CD14-positive monocyte (primary cell): ENCODE data around the gene GPR37L1. TPM values are rescaled to one million over a fixed set of nuclear protein-coding genes. Genes with fewer than 3 reads are reported as not detected.
"Not testable (repeated sequence)": the region's sequence is repeated elsewhere in the genome, so short reads cannot be mapped to it uniquely, and the experiment has no call there.

Source experiments
- DNase-seq, 3 donors: peaks; one replicate each; pipeline ENCODE4 v3.0.0-alpha.2; 2011 to 2022
- H2AFZ ChIP-seq: 2 replicates; pipeline ENCODE4 v1.6.0; 2012; ENCODE audit warnings: mild to moderate bottlenecking, low read depth, low read length, inconsistent platforms; ENCODE audit not compliant: insufficient read depth, poor library complexity, severe bottlenecking
- H3K27ac ChIP-seq, 2 donors: 1 replicate in 1 of 2; 2 replicates in 1 of 2; pipeline ENCODE4 v1.5.1; 2012 to 2013; ENCODE audit warnings: low read length in 2 of 2, control low read depth in 1 of 2, inconsistent platforms in 1 of 2, low read depth in 1 of 2, mild to moderate bottlenecking in 1 of 2
- H3K27me3 ChIP-seq, 2 donors: one replicate each; pipeline versions ENCODE4 v1.6.0 to v1.6.1; 2011 to 2013; ENCODE audit warnings: low read length in 2 of 2; ENCODE audit not compliant: control insufficient read depth in 2 of 2, insufficient read depth in 2 of 2
- H3K36me3 ChIP-seq, 2 donors: replicated peaks in 1 of 2; 1 replicate in 1 of 2; 2 replicates in 1 of 2; pipeline versions ENCODE4 v1.5.1 to v1.6.1; 2012 to 2013; ENCODE audit warnings: low read length in 2 of 2, control low read depth in 1 of 2, inconsistent platforms in 1 of 2, mild to moderate bottlenecking in 1 of 2; ENCODE audit not compliant: insufficient read depth in 2 of 2, control insufficient read depth in 1 of 2
- H3K4me1 ChIP-seq, 2 donors: 1 replicate in 1 of 2; 2 replicates in 1 of 2; pipeline versions ENCODE4 v1.5.1 to v1.6.1; 2012 to 2013; ENCODE audit warnings: low read length in 2 of 2, control low read depth in 1 of 2, inconsistent platforms in 1 of 2, mild to moderate bottlenecking in 1 of 2, moderate library complexity in 1 of 2; ENCODE audit not compliant: insufficient read depth in 2 of 2, control insufficient read depth in 1 of 2
- H3K4me2 ChIP-seq: replicated peaks from 2 replicates; pipeline ENCODE3; 2012; ENCODE audit warnings: low read length, moderate library complexity, mild to moderate bottlenecking; ENCODE audit not compliant: poor library complexity, severe bottlenecking; ENCODE audit errors: extremely low read depth
- H3K4me3 ChIP-seq, 3 experiments: fragments of 200-600 bp in 1 of 3; sonication (generic) in 1 of 3; replicated peaks in 1 of 3; 1 replicate in 2 of 3; 2 replicates in 1 of 3; pipeline ENCODE4 v1.5.1; 2011 to 2013; ENCODE audit warnings: low read length in 3 of 3, mild to moderate bottlenecking in 3 of 3, control low read depth in 2 of 3, low read depth in 2 of 3, inconsistent platforms in 1 of 3, moderate library complexity in 1 of 3
- H3K79me2 ChIP-seq: 2 replicates; pipeline ENCODE4 v1.6.0; 2012; ENCODE audit warnings: mild to moderate bottlenecking, control low read depth, inconsistent platforms, low read length, moderate library complexity; ENCODE audit not compliant: insufficient read depth
- H3K9ac ChIP-seq: 2 replicates; pipeline ENCODE4 v1.6.0; 2017; ENCODE audit warnings: low read length, mild to moderate bottlenecking; ENCODE audit not compliant: insufficient read depth, poor library complexity, severe bottlenecking
- H3K9me3 ChIP-seq, 2 donors: replicated peaks in 1 of 2; 1 replicate in 1 of 2; 2 replicates in 1 of 2; pipeline versions ENCODE4 v1.5.1 to v1.6.1; 2012 to 2013; ENCODE audit warnings: low read length in 2 of 2, control low read depth in 1 of 2; ENCODE audit not compliant: control insufficient read depth in 1 of 2, insufficient read depth in 1 of 2
- H4K20me1 ChIP-seq: 2 replicates; pipeline ENCODE4 v1.6.0; 2012; ENCODE audit warnings: mild to moderate bottlenecking, low read length, control low read depth, moderate library complexity; ENCODE audit not compliant: insufficient read depth
- H3K27ac Mint-ChIP-seq, 7 donors: one replicate each; pipeline ENCODE4 v1.8.0; 2020; ENCODE audit warnings: mild to moderate bottlenecking in 7 of 7, mixed read lengths in 7 of 7, moderate library complexity in 6 of 7, inconsistent platforms in 2 of 7
- H3K27me3 Mint-ChIP-seq, 3 donors: one replicate each; pipeline ENCODE4 v1.8.0; 2021 to 2022; ENCODE audit warnings: low read depth in 3 of 3, mild to moderate bottlenecking in 3 of 3, mixed read lengths in 3 of 3, moderate library complexity in 3 of 3, inconsistent platforms in 1 of 3
- H3K36me3 Mint-ChIP-seq, 2 donors: one replicate each; pipeline ENCODE4 v1.8.0; 2020; ENCODE audit warnings: mixed read lengths in 2 of 2, inconsistent platforms in 1 of 2, mild to moderate bottlenecking in 1 of 2
- H3K4me1 Mint-ChIP-seq: one replicate; pipeline ENCODE4 v1.8.0; 2020; ENCODE audit warnings: mild to moderate bottlenecking, mixed read lengths
- H3K4me3 Mint-ChIP-seq, 2 donors: one replicate each; pipeline ENCODE4 v1.8.0; 2020; ENCODE audit warnings: mild to moderate bottlenecking in 2 of 2, mixed read lengths in 2 of 2, moderate library complexity in 1 of 2
- H3K9me3 Mint-ChIP-seq, 7 donors: one replicate each; pipeline ENCODE4 v1.8.0; 2020 to 2022; ENCODE audit warnings: mixed read lengths in 7 of 7, mild to moderate bottlenecking in 6 of 7, moderate library complexity in 6 of 7, inconsistent platforms in 2 of 7
- WGBS: methylation state at CpG from one replicate; pipeline ENCODE4 v1.1.5; 2013; ENCODE audit warnings: missing lambda C conversion rate; ENCODE audit not compliant: insufficient coverage; 5-methylcytosine and 5-hydroxymethylcytosine counted together
- intact Hi-C, 2 donors: fragments of 100-400 bp; cut with micrococcal nuclease; formaldehyde crosslinking; loops; one replicate each; pipeline versions ENCODE4 v1.15.0 to v1.15.1; 2023
- polyA plus RNA-seq, 3 donors: library from polyadenylated mRNA; depleted of rRNA in 1 of 3; unstranded in 2 of 3; stranded (reverse) in 1 of 3; fragments of 300-500 nt in 2 of 3; fragments of >200 nt in 1 of 3; fragmentation: Illumina TruSeq in 2 of 3; gene quantifications; 1 replicate in 2 of 3; 2 replicates in 1 of 3; pipeline ENCODE4 v1.2.3, GENCODE V29; 2012 to 2021
- TF ChIP-seq, protein P1 (sequence below): fragments of 200-600 bp; IDR thresholded peaks from one replicate; pipeline ENCODE4 v1.8.0; 2022; ENCODE audit warnings: antibody characterized with exemption, mild to moderate bottlenecking

GPR37L1 gene
- polyA plus RNA-seq, 3 donors = 0.06 to 0.13 TPM; not detected in 1

DNA sequence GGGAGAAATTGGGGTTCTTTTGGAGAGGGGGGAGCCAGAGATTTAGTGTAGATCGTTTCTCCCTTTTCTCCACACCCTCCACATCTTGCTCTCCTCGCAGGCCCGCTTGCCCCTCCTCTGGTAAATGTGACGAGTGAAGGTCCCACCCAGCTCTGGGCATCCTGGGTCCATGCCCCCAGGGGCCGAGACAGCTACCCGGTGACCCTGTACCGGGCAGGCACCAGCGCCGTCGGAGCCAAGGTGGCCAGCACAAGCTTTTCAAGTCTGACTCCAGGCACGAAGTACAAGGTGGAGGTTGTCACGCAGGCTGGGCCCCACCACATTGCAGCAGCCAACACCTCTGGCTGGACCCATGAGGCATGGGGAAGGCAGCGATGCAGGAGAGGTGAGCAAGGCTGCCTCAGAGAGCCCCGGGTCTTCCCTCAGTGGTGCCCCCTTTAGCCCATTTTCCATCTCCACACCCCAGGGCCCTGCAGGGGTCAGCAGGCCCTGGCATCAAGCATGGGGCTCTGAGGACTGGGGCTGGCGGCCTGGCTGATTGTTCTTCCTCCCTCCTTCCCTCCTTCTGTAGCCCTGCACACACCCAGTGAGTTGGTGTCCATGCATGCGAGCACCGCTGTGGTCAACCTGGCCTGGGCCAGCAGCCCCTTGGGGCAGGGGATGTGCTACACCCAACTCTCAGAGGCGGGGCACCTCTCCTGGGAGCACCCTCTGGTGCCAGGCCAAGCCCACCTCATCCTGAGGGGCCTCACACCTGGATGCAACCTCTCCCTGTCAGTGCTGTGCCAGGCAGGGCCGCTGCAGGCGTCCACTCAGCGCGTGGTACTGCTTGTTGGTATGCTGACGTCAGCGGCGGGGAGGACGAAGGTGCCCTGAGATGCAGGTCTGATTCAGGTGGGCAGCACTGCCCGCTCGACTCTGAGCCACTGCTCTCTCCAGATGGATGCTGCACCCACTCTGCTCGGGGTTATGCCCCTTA lies 54.5 kb downstream of the GPR37L1 start:
- H3K9me3 ChIP-seq = no peaks in the 10 kb centered on the region
- no peak overlapping the region for H3K9ac ChIP-seq
- H3K4me1 ChIP-seq = no peaks in the 10 kb centered on the region
- 94% methylated on average over 25 of the region's 29 CpGs for WGBS
- H3K36me3 ChIP-seq = no peaks in the 10 kb centered on the region
- H3K4me2 ChIP-seq = no peak overlapping the region
- Mint-ChIP-seq H3K27ac (no peak overlapping the region), H3K9me3 (no peaks in the 10 kb centered on the region), H3K36me3 (no peaks in the 10 kb centered on the region), H3K27me3 (peaks cover 2 to 5% (median 3%) of the 10 kb centered on the region in 3 donors), H3K4me1 (no peaks in the 10 kb centered on the region), H3K4me3 (no peak overlapping the region)
- no peak overlapping the region for H3K27ac ChIP-seq
- TF ChIP-seq, protein P1, sequence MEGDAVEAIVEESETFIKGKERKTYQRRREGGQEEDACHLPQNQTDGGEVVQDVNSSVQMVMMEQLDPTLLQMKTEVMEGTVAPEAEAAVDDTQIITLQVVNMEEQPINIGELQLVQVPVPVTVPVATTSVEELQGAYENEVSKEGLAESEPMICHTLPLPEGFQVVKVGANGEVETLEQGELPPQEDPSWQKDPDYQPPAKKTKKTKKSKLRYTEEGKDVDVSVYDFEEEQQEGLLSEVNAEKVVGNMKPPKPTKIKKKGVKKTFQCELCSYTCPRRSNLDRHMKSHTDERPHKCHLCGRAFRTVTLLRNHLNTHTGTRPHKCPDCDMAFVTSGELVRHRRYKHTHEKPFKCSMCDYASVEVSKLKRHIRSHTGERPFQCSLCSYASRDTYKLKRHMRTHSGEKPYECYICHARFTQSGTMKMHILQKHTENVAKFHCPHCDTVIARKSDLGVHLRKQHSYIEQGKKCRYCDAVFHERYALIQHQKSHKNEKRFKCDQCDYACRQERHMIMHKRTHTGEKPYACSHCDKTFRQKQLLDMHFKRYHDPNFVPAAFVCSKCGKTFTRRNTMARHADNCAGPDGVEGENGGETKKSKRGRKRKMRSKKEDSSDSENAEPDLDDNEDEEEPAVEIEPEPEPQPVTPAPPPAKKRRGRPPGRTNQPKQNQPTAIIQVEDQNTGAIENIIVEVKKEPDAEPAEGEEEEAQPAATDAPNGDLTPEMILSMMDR = no peak
- H2AFZ ChIP-seq = no peak overlapping the region
- H4K20me1 ChIP-seq = no peaks in the 10 kb centered on the region
- H3K27me3 ChIP-seq = no peaks in the 10 kb centered on the region
- H3K79me2 ChIP-seq = no peaks in the 10 kb centered on the region
- DNase-seq = no peak
- intact Hi-C loops = no loop called here
- no peak overlapping the region for H3K4me3 ChIP-seq

DNA sequence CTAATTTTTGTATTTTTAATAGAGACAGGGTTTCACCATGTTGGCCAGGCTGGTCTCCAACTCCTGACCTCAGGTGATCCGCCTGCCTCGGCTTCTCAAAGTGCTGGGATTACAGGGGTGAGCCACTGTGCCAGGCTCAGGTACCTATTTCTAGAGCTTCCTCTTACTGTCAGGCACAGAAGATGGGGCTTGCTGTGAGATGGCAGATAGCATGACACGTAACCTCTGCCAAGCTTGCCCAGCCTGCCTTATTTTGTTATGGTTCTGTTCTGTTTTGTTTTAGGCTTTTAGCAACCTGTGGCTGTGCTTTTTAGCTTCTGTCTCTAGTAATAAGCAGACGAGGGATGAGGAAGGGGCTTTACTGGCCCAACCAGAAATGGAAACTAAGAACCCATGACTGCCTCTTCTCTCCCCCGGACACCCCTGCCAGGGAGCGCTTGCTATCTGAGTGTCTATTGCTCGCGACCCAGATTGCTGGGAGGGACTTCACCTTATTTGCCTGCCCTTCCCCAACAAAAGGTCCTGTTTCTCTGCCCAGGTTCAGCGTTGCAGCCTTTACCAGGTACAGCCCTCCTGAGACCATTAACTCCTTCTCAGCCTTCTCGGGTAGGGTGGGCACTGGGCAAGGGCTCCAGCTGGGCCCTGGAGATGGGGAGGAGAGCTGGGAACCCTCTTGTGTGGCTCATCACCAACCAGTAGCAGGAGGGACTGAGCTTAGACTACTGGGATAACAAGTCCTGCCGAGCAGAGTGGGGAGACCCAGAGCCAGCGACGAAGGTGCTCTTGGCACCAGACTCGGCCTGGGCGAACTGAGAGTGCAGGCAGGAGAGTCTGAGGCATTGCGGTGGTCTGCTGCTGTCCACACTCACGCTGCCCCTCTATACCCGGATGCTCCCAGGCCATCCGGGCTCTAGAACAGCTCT lies 57.4 kb downstream of the GPR37L1 start:
- Histone ChIP-seq H3K4me2 (no peak overlapping the region), H3K9me3 (no peaks in the 10 kb centered on the region), H2AFZ (no peak overlapping the region), H3K36me3 (no peaks in the 10 kb centered on the region), H3K4me1 (no peaks in the 10 kb centered on the region), H4K20me1 (no peaks in the 10 kb centered on the region), H3K79me2 (no peaks in the 10 kb centered on the region), H3K27ac (no peak overlapping the region), H3K9ac (no peak overlapping the region), H3K27me3 (no peaks in the 10 kb centered on the region), H3K4me3 (no peak overlapping the region)
- H3K9me3 Mint-ChIP-seq = no peaks in the 10 kb centered on the region
- TF ChIP-seq, protein P1 = no peak
- DNase-seq = no peak
- peaks cover 6 to 18% (median 10%) of the 10 kb centered on the region in 3 donors for H3K27me3 Mint-ChIP-seq
- 91% methylated on average over 14 of the region's 19 CpGs for WGBS
- no peak overlapping the region for H3K27ac Mint-ChIP-seq
- no peak overlapping the region for H3K4me3 Mint-ChIP-seq
- H3K4me1 Mint-ChIP-seq = peaks cover 2% of the 10 kb centered on the region
- H3K36me3 Mint-ChIP-seq = no peaks in the 10 kb centered on the region
- intact Hi-C loops = loop anchor here in 1 of 2 donors (10.0 kb wide), 1 partner anchor 135 kb away; no protein-coding TSS in a partner anchor

DNA sequence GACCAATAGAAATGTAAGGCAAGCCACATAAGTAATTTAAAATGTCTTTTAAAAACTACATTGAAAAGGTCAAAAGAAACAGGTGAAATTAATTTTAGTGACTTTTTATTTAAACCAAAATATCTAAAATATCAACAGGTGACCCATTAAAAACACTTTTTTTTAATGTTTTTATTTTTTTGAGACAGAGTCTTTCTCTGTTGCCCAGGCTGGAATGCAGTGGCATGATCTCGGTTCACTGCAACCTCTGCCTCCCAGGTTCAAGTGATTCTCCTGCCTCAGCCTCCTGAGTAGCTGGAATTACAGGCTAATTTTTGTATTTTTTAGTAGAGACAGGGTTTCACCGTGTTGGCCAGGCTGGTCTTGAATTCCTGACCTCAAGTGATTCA lies 58.0 kb downstream of the GPR37L1 start:
- no CpG with 5 or more reads among the region's 2 CpGs for whole genome bisulfite sequencing
- intact Hi-C loops = loop anchor here in 1 of 2 donors (10.0 kb wide), 1 partner anchor 134 kb away; no protein-coding TSS in a partner anchor

More for the DNA sequence above, 58.0 kb downstream of the GPR37L1 start:
- H3K79me2 ChIP-seq, H3K27me3 ChIP-seq, H3K36me3 ChIP-seq, H3K36me3 Mint-ChIP-seq, H2AFZ ChIP-seq, H3K9me3 ChIP-seq, H3K27ac Mint-ChIP-seq, H3K9ac ChIP-seq, H3K4me3 ChIP-seq, H3K4me1 Mint-ChIP-seq, H3K27ac ChIP-seq, H3K4me2 ChIP-seq, H3K4me3 Mint-ChIP-seq, H3K4me1 ChIP-seq, DNase-seq, H3K9me3 Mint-ChIP-seq, H4K20me1 ChIP-seq: not testable (repeated sequence)
- H3K27me3 Mint-ChIP-seq = peaks cover 8 to 18% (median 11%) of the 10 kb centered on the region in 3 donors
